HEK293T (cell line): ENCODE data around the gene KIAA1217.

Experiments used
- CTCF ChIA-PET: fragments of 350-600 bp; formaldehyde crosslinking; extraction: SDS; loops from one replicate; lab custom pipeline; 2021; ENCODE audit warnings: antibody characterized with exemption, inconsistent platforms; lab: Yijun Ruan, JAX
- POLR2A ChIA-PET: fragments of 350-600 bp; formaldehyde crosslinking; extraction: SDS; loops from one replicate; lab custom pipeline; 2020; ENCODE audit warnings: antibody characterized with exemption, inconsistent platforms; lab: Yijun Ruan, JAX
- DNase-seq: peaks from one replicate; pipeline ENCODE4 v3.0.0; 2012; ENCODE audit warnings: mixed read lengths; ENCODE audit errors: extremely low spot score
- ARNT ChIP-seq: fragments of 450-650 bp; IDR thresholded peaks from 2 replicates; pipeline ENCODE4 v1.6.1; 2017; ENCODE audit warnings: mild to moderate bottlenecking
- BHLHE40 ChIP-seq: fragments of 450-650 bp; IDR thresholded peaks from 2 replicates; pipeline ENCODE4 v1.6.1; 2016; ENCODE audit warnings: mild to moderate bottlenecking, moderate library complexity, borderline replicate concordance
- CTBP1 ChIP-seq: fragments of 450-650 bp; IDR thresholded peaks from 2 replicates; pipeline ENCODE4 v1.6.1; 2016; ENCODE audit warnings: borderline replicate concordance
- ELF4 ChIP-seq: fragments of 450-650 bp; IDR thresholded peaks from 2 replicates; pipeline ENCODE4 v1.6.1; 2017; ENCODE audit warnings: antibody characterized with exemption
- FOXA1 ChIP-seq: fragments of 450-650 bp; IDR thresholded peaks from 2 replicates; pipeline ENCODE4 v1.6.1; 2016; ENCODE audit warnings: mild to moderate bottlenecking
- FOXK2 ChIP-seq: fragments of 450-650 bp; IDR thresholded peaks from 2 replicates; pipeline ENCODE4 v1.6.1; 2016; ENCODE audit warnings: mild to moderate bottlenecking
- FOXM1 ChIP-seq: fragments of 450-650 bp; IDR thresholded peaks from 2 replicates; pipeline ENCODE4 v1.6.1; 2017; ENCODE audit warnings: mild to moderate bottlenecking, borderline replicate concordance
- HDGF ChIP-seq: fragments of 450-650 bp; IDR thresholded peaks from 2 replicates; pipeline ENCODE4 v1.6.1; 2017; ENCODE audit warnings: antibody characterized with exemption, borderline replicate concordance
- L3MBTL2 ChIP-seq: fragments of 450-650 bp; conservative IDR thresholded peaks from 2 replicates; pipeline ENCODE4 v1.6.1; 2016; ENCODE audit warnings: mild to moderate bottlenecking
- LEF1 ChIP-seq: fragments of 450-650 bp; IDR thresholded peaks from 2 replicates; pipeline ENCODE4 v1.6.1; 2017; ENCODE audit warnings: mild to moderate bottlenecking, borderline replicate concordance
- NFRKB ChIP-seq: fragments of 450-650 bp; IDR thresholded peaks from 2 replicates; pipeline ENCODE4 v1.6.1; 2016; ENCODE audit warnings: mild to moderate bottlenecking, moderate library complexity
- SP1 ChIP-seq: fragments of 450-650 bp; IDR thresholded peaks from 2 replicates; pipeline ENCODE4 v1.6.1; 2017
- SUZ12 ChIP-seq: fragments of 450-650 bp; IDR thresholded peaks from 2 replicates; pipeline ENCODE4 v1.6.1; 2016; ENCODE audit warnings: mild to moderate bottlenecking
- TARDBP ChIP-seq: fragments of 450-650 bp; IDR thresholded peaks from 2 replicates; pipeline ENCODE4 v1.6.1; 2016
- ZNF384 ChIP-seq: fragments of 450-650 bp; IDR thresholded peaks from 2 replicates; pipeline ENCODE4 v1.6.1; 2016
- TF ChIP-seq, protein P1 (sequence below): fragments of 450-650 bp; IDR thresholded peaks from 2 replicates; pipeline ENCODE4 v1.6.1; 2016

The KIAA1217 gene

DNA sequence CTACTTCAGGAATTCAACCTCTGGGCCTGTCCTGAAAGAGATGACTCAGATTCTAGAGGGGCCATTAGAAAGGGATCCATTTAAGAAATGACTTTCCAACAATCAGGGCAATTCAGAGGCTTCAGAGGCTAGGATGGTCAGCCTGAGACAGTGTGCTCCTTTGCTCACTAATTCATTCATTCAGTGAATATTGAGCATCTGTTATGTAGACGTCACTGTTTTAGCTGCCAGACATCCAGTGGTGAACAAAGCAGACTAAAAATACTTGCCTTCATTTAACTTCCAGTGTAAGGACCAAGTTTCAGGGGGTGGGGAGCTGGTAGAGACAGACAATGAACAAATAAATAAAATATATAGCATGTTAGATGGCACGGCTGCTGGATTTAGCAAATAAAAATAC lies 1.6 kb downstream of the KIAA1217 start:
- no peak for DNase-seq
- POLR2A ChIA-PET: interaction anchor here (0.6 to 1.4 kb wide), 2 partner anchors 8 to 21 kb away, joined by 3 to 4 read pairs; no protein-coding TSS in a partner anchor
- no peak for TF ChIP-seq ZNF384
- no peak for TF ChIP-seq SUZ12
- no peak for TF ChIP-seq TARDBP
- no peak for TF ChIP-seq FOXM1
- no peak for TF ChIP-seq L3MBTL2
- no peak for TF ChIP-seq FOXA1
- TF ChIP-seq FOXK2: no peak
- no peak for TF ChIP-seq BHLHE40
- TF ChIP-seq ELF4: no peak
- CTCF ChIA-PET: interaction anchor here (1.1 kb wide), 1 partner anchor 14 kb away, joined by 3 read pairs; no protein-coding TSS in a partner anchor

GRCh38 chr10:24213266-24213665 lies 4.3 kb downstream of the KIAA1217 start:
- TF ChIP-seq NFRKB: no peak
- no peak for TF ChIP-seq CTBP1
- no peak for TF ChIP-seq ARNT
- TF ChIP-seq, protein P1, sequence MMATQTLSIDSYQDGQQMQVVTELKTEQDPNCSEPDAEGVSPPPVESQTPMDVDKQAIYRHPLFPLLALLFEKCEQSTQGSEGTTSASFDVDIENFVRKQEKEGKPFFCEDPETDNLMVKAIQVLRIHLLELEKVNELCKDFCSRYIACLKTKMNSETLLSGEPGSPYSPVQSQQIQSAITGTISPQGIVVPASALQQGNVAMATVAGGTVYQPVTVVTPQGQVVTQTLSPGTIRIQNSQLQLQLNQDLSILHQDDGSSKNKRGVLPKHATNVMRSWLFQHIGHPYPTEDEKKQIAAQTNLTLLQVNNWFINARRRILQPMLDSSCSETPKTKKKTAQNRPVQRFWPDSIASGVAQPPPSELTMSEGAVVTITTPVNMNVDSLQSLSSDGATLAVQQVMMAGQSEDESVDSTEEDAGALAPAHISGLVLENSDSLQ: peak; percentile 45; the same call in 1 of the 2 replicates
- TF ChIP-seq FOXM1: no peak
- no peak for TF ChIP-seq L3MBTL2
- POLR2A ChIA-PET: no interaction called here
- CTCF ChIA-PET: interaction anchor here (1.2 kb wide), 1 partner anchor 16 kb away, joined by 7 read pairs; no protein-coding TSS in a partner anchor

GRCh38 chr10:24213881-24214280 lies 4.9 kb downstream of the KIAA1217 start:
- no peak for DNase-seq
- CTCF ChIA-PET: interaction anchor here (0.6 to 1.2 kb wide), 2 partner anchors 16 to 572 kb away, joined by 7 to 8 read pairs; no protein-coding TSS in a partner anchor
- TF ChIP-seq CTBP1 (no peak), TARDBP (no peak), FOXM1 (no peak)
- TF ChIP-seq, protein P1: no peak
- POLR2A ChIA-PET: no interaction called here

More at GRCh38 chr10:24213266-24213665, 4.3 kb downstream of the KIAA1217 start:
- no peak for DNase-seq

GRCh38 chr10:24214762-24215161 lies 5.8 kb downstream of the KIAA1217 start:
- TF ChIP-seq ELF4 (no peak), FOXA1 (no peak), FOXM1 (no peak), HDGF (no peak), BHLHE40 (no peak), NFRKB (no peak), FOXK2 (no peak), L3MBTL2 (no peak)
- CTCF ChIA-PET: no interaction called here
- POLR2A ChIA-PET: no interaction called here
- DNase-seq: no peak

DNA sequence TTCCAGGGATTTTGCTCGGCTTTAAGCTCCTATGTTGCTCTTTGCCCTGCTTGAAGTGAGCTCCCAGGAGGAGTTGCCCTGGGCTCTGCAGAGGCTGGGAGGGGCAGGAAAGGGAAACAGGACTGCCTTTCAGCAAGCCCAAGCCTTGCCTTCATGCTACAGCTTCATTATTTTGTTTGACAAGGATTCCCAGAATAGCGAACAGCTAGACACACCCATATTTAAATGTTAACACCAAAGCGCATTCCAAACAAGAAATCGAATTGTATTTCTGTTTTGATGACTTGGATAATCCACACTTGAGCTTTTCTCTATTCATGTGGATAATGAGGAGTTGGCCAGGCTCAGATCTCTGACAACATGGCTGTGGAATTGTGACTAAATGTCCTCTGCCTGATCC lies 6.3 kb downstream of the KIAA1217 start:
- TF ChIP-seq SUZ12 (no peak), CTBP1 (no peak), BHLHE40 (no peak), TARDBP (no peak), ARNT (no peak), FOXK2 (no peak), FOXM1 (no peak), SP1 (no peak), HDGF (no peak), LEF1 (no peak), FOXA1 (no peak), L3MBTL2 (no peak), ELF4 (no peak), ZNF384 (no peak), NFRKB (no peak)
- TF ChIP-seq, protein P1: no peak
- CTCF ChIA-PET: no interaction called here
- POLR2A ChIA-PET: no interaction called here
- no peak for DNase-seq

- CTCF ChIA-PET: no interaction called here
- POLR2A ChIA-PET: no interaction called here
- DNase-seq: no peak
- TF ChIP-seq TARDBP (no peak), FOXK2 (no peak), SP1 (no peak), BHLHE40 (no peak), FOXA1 (no peak), LEF1 (no peak), L3MBTL2 (no peak), HDGF (no peak), ARNT (no peak), FOXM1 (no peak)
- TF ChIP-seq, protein P1: no peak
These were observed 6.7 kb downstream of the KIAA1217 start for GRCh38 chr10:24215603-24216002.

DNA sequence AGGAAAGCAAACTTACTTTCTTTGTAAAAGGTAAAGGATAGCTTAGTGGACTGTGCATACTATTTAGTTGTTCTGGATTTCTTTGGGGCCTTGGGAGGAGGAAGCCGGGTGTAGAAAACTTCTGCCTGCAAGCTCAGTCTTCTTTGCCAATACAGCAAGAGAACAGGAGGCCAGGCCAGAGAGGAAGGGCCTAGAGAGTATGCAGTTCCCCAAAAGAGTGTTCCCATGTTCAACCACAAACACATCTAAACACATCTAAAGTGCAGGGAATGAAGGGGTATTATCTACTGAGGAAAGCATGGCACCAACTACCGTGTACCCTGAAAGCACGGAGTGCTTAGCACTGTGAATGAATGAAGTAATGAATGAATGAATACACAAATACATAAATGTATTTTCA lies 11.0 kb downstream of the KIAA1217 start:
- POLR2A ChIA-PET: no interaction called here
- no peak for DNase-seq
- TF ChIP-seq FOXM1 (no peak), SP1 (no peak), ZNF384 (no peak), SUZ12 (no peak), NFRKB (no peak), ELF4 (no peak), HDGF (no peak), L3MBTL2 (no peak), LEF1 (no peak)
- TF ChIP-seq, protein P1: no peak
- CTCF ChIA-PET: interaction anchor here (0.6 kb wide), 1 partner anchor 882 kb away, joined by 3 read pairs; no protein-coding TSS in a partner anchor
